ENCODE data around the gene AKAP12. TPM values are rescaled to one million over a fixed set of nuclear protein-coding genes. Genes with fewer than 3 reads are reported as not detected.

Gene AKAP12
- total and polyA plus RNA-seq, 2 experiments from 2014 or later = 90.1 to 137 TPM

DNA sequence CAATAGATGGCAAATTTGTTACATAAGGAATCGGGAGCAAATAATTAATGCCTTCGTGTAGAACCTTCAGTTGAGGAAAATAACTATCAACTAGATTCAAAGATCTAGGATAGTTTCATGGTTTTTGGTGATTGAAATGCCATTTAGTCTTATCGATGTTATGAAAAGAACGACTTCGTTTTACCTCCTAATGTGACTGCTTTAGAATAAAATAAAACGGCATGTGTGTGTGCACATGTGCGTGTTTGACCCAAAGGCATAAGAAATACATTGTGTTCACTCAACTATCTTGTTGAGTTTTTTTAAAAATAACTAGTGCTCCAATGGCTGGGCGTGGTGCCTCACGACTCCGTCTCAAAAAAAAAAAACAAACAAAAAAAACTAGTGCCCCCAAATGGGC is 114.0 kb downstream of the AKAP12 start:
- H3K36me3 ChIP-seq (ENCODE audit: insufficient read depth) = no peaks in the 10 kb centered on the region
- H4K20me1 ChIP-seq (replicated peaks; ENCODE audit: insufficient read depth) = 0 out of 2 replicates have a peak, but pooled peaks cover 3% of the 10 kb centered on the region
- no peak overlapping the region for H3K4me3 ChIP-seq
- H3K27me3 Mint-ChIP-seq (ENCODE audit: insufficient read depth, low read depth, poor library complexity) = peaks cover 2% of the 10 kb centered on the region
- H3F3A ChIP-seq (replicated peaks; ENCODE audit: low read depth) = no peaks in the 10 kb centered on the region
- no peaks in the 10 kb centered on the region for H3K4me1 Mint-ChIP-seq
- H3K9me3 Mint-ChIP-seq = no peaks in the 10 kb centered on the region
- no peak overlapping the region for H3K4me3 Mint-ChIP-seq
- ATAC-seq (no peak), DNase-seq (ENCODE audit: low spot score) (no peak)
- H3K4me1 ChIP-seq (ENCODE audit: insufficient read depth) = no peaks in the 10 kb centered on the region
- H3K27ac ChIP-seq (ENCODE audit: low read depth) = no peak overlapping the region
- H3K27ac Mint-ChIP-seq = no peak overlapping the region
- no peak overlapping the region for H2AFZ ChIP-seq
- H3K79me2 ChIP-seq (replicated peaks; ENCODE audit: insufficient read depth) = no peaks in the 10 kb centered on the region
- TF ChIP-seq JUNB (IDR thresholded peaks at IDR 0.05; ENCODE audit: unreplicated experiment) (no peak), ZNF331 (CRISPR knock-in tag; IDR thresholded peaks at IDR 0.05; ENCODE audit: low read depth) (no peak), CREB1 (CRISPR knock-in tag; IDR thresholded peaks at IDR 0.05; ENCODE audit: low read depth) (no peak), ZNF114 (CRISPR knock-in tag; IDR thresholded peaks at IDR 0.05) (no peak), STAT1 (IDR thresholded peaks at IDR 0.05; ENCODE audit: unreplicated experiment) (no peak), NANOG (IDR thresholded peaks at IDR 0.05; ENCODE audit: borderline replicate concordance) (no peak), EZH2 (IDR thresholded peaks at IDR 0.05; ENCODE audit: low read depth, unreplicated experiment) (no peak), EZH2phosphoT487 (IDR thresholded peaks at IDR 0.05; ENCODE audit: unreplicated experiment) (no peak), POLR2AphosphoS5 (IDR thresholded peaks at IDR 0.05; ENCODE audit: low read depth) (no peak)
- TF ChIP-seq, protein P1, sequence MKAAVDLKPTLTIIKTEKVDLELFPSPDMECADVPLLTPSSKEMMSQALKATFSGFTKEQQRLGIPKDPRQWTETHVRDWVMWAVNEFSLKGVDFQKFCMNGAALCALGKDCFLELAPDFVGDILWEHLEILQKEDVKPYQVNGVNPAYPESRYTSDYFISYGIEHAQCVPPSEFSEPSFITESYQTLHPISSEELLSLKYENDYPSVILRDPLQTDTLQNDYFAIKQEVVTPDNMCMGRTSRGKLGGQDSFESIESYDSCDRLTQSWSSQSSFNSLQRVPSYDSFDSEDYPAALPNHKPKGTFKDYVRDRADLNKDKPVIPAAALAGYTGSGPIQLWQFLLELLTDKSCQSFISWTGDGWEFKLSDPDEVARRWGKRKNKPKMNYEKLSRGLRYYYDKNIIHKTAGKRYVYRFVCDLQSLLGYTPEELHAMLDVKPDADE (IDR thresholded peaks at IDR 0.05) = no peak
- TF ChIP-seq, protein P2, sequence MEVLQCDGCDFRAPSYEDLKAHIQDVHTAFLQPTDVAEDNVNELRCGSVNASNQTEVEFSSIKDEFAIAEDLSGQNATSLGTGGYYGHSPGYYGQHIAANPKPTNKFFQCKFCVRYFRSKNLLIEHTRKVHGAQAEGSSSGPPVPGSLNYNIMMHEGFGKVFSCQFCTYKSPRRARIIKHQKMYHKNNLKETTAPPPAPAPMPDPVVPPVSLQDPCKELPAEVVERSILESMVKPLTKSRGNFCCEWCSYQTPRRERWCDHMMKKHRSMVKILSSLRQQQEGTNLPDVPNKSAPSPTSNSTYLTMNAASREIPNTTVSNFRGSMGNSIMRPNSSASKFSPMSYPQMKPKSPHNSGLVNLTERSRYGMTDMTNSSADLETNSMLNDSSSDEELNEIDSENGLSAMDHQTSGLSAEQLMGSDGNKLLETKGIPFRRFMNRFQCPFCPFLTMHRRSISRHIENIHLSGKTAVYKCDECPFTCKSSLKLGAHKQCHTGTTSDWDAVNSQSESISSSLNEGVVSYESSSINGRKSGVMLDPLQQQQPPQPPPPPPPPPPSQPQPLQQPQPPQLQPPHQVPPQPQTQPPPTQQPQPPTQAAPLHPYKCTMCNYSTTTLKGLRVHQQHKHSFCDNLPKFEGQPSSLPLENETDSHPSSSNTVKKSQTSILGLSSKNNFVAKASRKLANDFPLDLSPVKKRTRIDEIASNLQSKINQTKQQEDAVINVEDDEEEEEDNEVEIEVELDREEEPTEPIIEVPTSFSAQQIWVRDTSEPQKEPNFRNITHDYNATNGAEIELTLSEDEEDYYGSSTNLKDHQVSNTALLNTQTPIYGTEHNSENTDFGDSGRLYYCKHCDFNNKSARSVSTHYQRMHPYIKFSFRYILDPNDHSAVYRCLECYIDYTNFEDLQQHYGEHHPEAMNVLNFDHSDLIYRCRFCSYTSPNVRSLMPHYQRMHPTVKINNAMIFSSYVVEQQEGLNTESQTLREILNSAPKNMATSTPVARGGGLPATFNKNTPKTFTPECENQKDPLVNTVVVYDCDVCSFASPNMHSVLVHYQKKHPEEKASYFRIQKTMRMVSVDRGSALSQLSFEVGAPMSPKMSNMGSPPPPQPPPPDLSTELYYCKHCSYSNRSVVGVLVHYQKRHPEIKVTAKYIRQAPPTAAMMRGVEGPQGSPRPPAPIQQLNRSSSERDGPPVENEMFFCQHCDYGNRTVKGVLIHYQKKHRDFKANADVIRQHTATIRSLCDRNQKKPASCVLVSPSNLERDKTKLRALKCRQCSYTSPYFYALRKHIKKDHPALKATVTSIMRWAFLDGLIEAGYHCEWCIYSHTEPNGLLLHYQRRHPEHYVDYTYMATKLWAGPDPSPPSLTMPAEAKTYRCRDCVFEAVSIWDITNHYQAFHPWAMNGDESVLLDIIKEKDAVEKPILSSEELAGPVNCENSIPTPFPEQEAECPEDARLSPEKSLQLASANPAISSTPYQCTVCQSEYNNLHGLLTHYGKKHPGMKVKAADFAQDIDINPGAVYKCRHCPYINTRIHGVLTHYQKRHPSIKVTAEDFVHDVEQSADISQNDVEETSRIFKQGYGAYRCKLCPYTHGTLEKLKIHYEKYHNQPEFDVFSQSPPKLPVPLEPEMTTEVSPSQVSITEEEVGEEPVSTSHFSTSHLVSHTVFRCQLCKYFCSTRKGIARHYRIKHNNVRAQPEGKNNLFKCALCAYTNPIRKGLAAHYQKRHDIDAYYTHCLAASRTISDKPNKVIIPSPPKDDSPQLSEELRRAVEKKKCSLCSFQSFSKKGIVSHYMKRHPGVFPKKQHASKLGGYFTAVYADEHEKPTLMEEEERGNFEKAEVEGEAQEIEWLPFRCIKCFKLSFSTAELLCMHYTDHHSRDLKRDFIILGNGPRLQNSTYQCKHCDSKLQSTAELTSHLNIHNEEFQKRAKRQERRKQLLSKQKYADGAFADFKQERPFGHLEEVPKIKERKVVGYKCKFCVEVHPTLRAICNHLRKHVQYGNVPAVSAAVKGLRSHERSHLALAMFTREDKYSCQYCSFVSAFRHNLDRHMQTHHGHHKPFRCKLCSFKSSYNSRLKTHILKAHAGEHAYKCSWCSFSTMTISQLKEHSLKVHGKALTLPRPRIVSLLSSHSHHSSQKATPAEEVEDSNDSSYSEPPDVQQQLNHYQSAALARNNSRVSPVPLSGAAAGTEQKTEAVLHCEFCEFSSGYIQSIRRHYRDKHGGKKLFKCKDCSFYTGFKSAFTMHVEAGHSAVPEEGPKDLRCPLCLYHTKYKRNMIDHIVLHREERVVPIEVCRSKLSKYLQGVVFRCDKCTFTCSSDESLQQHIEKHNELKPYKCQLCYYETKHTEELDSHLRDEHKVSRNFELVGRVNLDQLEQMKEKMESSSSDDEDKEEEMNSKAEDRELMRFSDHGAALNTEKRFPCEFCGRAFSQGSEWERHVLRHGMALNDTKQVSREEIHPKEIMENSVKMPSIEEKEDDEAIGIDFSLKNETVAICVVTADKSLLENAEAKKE (CRISPR knock-in tag; IDR thresholded peaks at IDR 0.05) = no peak
- TF ChIP-seq, protein P3, sequence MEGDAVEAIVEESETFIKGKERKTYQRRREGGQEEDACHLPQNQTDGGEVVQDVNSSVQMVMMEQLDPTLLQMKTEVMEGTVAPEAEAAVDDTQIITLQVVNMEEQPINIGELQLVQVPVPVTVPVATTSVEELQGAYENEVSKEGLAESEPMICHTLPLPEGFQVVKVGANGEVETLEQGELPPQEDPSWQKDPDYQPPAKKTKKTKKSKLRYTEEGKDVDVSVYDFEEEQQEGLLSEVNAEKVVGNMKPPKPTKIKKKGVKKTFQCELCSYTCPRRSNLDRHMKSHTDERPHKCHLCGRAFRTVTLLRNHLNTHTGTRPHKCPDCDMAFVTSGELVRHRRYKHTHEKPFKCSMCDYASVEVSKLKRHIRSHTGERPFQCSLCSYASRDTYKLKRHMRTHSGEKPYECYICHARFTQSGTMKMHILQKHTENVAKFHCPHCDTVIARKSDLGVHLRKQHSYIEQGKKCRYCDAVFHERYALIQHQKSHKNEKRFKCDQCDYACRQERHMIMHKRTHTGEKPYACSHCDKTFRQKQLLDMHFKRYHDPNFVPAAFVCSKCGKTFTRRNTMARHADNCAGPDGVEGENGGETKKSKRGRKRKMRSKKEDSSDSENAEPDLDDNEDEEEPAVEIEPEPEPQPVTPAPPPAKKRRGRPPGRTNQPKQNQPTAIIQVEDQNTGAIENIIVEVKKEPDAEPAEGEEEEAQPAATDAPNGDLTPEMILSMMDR (conservative IDR thresholded peaks at IDR 0.05; ENCODE audit: low read depth in 2 of 2) = no peak
- TF ChIP-seq, protein P4, sequence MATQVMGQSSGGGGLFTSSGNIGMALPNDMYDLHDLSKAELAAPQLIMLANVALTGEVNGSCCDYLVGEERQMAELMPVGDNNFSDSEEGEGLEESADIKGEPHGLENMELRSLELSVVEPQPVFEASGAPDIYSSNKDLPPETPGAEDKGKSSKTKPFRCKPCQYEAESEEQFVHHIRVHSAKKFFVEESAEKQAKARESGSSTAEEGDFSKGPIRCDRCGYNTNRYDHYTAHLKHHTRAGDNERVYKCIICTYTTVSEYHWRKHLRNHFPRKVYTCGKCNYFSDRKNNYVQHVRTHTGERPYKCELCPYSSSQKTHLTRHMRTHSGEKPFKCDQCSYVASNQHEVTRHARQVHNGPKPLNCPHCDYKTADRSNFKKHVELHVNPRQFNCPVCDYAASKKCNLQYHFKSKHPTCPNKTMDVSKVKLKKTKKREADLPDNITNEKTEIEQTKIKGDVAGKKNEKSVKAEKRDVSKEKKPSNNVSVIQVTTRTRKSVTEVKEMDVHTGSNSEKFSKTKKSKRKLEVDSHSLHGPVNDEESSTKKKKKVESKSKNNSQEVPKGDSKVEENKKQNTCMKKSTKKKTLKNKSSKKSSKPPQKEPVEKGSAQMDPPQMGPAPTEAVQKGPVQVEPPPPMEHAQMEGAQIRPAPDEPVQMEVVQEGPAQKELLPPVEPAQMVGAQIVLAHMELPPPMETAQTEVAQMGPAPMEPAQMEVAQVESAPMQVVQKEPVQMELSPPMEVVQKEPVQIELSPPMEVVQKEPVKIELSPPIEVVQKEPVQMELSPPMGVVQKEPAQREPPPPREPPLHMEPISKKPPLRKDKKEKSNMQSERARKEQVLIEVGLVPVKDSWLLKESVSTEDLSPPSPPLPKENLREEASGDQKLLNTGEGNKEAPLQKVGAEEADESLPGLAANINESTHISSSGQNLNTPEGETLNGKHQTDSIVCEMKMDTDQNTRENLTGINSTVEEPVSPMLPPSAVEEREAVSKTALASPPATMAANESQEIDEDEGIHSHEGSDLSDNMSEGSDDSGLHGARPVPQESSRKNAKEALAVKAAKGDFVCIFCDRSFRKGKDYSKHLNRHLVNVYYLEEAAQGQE (IDR thresholded peaks at IDR 0.05; ENCODE audit: unreplicated experiment) = no peak
- peaks cover 31% of the 10 kb centered on the region for H3K36me3 Mint-ChIP-seq (ENCODE audit: low read depth)
- H3K27me3 ChIP-seq (ENCODE audit: insufficient read depth) = no peaks in the 10 kb centered on the region
- no peak overlapping the region for H3K4me2 ChIP-seq
- no peaks in the 10 kb centered on the region for H3K9me2 ChIP-seq (ENCODE audit: insufficient read depth)

Data from GM23338 (cell line).